SK-N-MC (cell line): ENCODE data around the gene AQP12A.
"Not testable (repeated sequence)": the region's sequence is repeated elsewhere in the genome, so short reads cannot be mapped to it uniquely, and the experiment has no call there.

Source experiments
- EZH2 ChIP-seq: fragments of 200-600 bp; sonication (generic); IDR thresholded peaks from one replicate; pipeline ENCODE4 v1.6.1; 2017; ENCODE audit warnings: antibody characterized with exemption
- FOXP2 ChIP-seq: optimal IDR thresholded peaks from 2 replicates; pipeline ENCODE3; 2011; ENCODE audit warnings: mild to moderate bottlenecking, moderate library complexity; ENCODE audit not compliant: insufficient read depth; ENCODE audit errors: extremely low read length, control extremely low read depth

GRCh38 chr2:240691631-240692420 lies at the start of gene AQP12A:
- TF ChIP-seq EZH2, FOXP2: not testable (repeated sequence)
